NCI-H1417 treated with DMSO at 0.1 percent for 48 hours (cell line): ENCODE data around the gene KLHL6.
"Not testable (repeated sequence)": the region's sequence is repeated elsewhere in the genome, so short reads cannot be mapped to it uniquely, and the experiment has no call there.

Source experiments
- DNase-seq: peaks from one replicate; lab custom pipeline; 2025; lab: John Stamatoyannopoulos, UW

Gene KLHL6

DNA sequence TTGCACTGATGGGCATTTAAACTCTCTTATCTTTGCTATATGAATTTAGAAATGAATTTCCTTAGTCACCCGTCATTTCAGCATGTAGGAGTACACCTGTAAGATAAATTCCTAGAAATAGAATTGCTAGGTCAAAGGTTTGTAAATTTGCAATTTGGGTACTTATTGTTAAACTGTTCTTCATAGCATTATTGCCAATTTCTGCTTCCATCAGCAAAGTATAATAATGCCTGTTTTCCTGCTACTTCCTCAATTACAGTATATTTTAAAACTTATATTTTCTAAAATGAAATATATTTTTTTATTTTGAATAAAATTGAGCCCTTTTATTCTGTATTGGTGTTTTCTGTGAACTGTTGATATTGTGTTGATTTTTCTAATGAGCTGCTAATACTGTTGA lies 110.8 kb downstream of the KLHL6 start:
- DNase-seq, result no peak

DNA sequence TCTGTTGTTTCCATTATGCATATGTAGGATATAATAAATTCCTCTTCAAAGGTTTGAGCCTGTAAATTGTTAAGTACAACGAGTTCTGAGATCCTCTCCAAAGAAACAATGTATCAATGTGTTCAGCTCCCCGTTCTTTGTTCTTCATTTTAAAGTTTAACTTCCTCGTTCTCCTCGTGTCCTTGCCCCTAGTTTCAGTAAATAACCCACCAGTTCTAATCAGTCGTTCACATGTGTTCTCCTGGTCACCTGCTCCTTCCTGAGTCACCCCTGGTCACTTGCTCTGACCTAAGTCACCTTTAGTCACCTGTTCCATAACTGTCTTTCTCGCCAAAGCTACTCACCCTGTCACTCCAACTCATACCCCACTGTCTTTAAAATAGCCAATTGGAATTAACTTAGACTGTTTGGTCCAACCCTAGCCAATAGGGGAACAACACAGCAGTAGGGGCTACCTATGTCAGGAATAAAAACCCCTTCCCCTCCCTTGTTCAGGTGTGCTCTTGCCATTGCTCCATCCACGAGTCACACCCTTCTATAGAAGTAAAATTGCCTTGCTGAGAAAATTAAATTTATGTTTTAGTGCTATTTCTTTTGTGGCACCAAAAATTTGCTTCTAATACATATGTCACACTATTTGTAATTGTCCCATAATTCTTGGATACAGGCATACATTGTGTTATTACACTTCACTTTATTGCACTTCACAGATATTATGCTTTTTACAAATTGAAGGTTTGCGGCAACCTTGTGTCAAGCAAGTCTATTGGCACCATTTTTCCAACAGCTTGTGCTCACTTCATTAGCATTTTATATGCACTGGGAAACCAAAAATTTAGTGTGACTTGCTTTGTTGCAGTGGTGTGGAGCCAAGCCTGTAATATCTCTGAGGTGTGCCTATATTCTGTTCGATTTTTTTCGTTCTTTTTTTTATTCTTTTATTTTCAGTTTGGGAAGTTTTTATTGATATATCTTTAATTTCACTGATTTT lies 111.8 kb downstream of the KLHL6 start:
- no peak for DNase-seq

DNA sequence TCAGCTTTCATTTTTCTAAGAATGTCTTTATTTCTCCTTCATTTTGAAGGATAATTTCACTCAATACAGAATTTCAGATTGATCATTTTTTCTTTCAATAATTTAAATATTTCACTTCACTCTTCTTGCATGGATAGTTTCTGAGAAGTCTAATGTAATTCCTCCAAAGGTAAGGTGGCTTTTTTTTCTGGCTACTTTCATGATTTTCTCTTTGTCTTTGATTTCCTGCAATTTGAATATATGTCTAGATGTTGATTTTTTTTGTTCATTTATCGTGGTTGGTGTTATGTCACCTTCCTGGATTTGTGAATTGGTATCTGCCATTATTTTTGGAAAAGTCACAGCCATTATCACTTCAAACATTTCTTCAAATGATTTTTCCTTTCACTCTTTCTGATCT lies 112.5 kb downstream of the KLHL6 start:
- no peak for DNase-seq

DNA sequence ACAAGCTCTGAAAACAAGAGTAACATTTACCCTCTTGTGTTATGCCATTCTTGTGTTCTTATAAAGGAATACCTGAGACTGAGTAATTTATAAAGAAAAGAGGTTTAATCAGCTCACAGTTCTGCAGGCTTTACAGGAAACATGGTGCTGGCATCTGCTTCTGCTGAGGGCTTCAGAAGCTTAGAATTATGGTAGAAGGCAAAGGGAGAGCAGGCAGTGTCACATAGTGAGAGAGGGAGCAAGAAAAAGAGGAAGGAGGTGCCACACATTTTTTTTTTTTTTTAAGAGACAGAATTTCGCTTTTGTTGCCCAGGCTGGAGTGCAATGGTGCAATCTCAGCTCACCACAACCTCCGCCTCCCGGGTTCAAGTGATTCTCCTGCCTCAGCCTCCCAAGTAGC lies 115.0 kb downstream of the KLHL6 start:
- not testable (repeated sequence) for DNase-seq

DNA sequence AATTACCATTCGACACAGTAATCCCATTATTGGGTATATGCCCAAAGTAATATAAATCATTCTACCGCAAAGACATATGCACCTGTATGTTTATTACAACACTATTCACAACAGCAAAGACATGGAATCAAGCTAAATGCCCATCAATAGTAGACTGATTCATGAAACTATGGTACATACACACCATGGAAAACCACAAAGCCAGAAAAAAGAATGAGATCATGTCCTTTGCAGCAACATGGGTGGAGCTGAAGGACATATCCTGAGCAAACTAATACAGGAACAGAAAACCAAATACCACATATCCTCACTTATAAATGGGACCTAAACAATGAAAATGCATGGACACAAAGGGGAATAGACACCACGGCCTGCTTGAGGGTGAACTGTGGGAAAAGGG lies 116.0 kb downstream of the KLHL6 start:
- DNase-seq, result no peak

DNA sequence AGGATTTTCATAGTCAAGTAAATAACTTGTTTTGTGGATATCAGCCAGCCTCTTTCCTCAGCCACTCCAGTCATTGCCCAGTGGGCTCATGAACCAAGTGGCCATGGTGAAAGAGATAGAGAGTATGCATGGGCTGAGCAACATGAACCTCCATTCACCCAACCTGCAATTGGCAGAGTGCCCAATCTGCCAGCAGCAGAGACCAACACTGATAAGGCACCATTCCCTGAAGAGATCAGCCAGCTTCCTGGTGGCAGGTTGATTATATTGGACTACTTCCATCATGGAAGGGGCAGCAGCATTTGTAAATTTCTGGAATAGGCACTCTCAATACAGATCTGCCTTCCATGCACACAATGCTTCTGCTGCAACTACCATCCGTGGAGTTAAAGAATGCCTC lies 116.8 kb downstream of the KLHL6 start:
- DNase-seq, result no peak

DNA sequence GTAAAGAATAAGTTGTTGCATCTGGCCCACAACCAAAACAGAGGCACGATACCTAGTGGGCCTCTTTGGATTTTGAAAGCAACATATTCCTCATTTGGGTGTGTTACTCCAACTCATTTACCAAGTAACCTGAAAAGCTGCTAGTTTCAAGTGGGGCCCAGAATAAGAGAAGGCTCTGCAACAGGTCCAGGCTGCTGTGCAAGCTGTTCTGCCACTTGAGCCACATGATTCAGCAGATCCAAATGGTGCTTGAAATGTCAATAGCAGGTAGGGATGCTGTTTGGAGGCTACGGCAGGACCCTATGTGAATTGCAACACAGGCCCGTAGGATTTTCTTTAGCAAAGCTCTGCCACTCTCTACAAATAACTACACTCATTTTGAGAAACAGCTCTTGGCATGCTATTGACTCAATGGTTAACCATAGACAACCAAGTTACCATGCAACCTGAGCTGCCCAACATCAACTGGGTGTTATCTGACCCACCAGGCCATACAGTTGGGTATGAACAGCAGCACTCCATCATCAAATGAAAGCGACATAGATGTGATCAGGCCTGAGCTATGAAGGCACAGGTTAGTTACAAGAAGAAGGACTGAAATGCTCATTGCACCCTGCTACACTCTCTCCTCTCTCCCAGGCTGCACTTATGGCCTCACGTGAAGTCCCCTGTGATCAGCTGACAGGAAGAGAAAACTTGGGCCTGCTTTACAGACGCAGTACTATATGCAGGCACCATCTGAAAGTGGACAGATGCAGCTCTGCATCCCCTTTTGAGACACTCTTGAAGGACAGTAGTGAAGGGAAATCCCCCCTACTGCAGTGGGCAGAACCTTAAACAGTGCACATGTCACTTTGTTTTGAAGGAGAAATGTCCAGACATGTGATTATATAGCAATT lies 117.6 kb downstream of the KLHL6 start:
- DNase-seq, result no peak
